Measurements from ENCODE around the gene NFS1.

DNA sequence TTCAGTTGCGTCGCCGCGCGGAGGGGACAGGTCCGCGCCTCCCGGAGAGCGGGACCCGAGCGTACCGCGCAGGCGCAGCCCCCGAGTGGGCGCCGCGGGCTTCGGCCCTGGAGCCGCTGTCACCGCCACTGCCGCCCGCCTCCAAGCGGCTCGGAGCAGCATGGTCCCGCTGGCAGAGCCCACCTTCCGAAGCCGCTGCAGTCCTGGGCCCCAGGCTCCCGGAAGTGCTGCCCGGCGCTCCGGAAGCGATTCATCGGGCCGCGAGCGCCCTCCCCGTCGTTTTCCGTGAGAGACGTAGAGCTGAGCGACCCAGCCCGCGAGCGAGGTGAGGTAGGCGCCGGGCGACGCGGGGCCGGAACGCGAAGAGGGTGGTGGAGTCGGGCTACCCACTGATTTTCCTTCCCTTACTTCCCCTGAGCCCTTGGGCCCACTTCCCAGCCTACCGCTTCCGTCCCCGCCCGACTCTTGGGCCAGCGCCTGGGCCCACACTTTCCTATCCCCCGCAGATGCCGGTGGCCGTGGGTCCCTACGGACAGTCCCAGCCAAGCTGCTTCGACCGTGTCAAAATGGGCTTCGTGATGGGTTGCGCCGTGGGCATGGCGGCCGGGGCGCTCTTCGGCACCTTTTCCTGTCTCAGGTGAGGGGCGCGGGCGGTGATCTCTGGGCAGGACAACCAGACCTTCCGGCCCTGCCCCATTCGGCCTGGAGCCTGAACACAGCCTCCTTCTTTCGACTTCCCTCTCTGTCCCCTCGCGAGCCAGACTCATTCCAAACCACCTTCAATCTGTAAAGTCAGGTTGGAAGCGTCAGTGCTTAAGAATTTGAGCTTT is at the start of gene NFS1, which contains the start of gene ROMO1:
- TF ChIP-seq POLR2A (IDR thresholded peaks at IDR 0.05) = no peak
- TF ChIP-seq, protein P1, sequence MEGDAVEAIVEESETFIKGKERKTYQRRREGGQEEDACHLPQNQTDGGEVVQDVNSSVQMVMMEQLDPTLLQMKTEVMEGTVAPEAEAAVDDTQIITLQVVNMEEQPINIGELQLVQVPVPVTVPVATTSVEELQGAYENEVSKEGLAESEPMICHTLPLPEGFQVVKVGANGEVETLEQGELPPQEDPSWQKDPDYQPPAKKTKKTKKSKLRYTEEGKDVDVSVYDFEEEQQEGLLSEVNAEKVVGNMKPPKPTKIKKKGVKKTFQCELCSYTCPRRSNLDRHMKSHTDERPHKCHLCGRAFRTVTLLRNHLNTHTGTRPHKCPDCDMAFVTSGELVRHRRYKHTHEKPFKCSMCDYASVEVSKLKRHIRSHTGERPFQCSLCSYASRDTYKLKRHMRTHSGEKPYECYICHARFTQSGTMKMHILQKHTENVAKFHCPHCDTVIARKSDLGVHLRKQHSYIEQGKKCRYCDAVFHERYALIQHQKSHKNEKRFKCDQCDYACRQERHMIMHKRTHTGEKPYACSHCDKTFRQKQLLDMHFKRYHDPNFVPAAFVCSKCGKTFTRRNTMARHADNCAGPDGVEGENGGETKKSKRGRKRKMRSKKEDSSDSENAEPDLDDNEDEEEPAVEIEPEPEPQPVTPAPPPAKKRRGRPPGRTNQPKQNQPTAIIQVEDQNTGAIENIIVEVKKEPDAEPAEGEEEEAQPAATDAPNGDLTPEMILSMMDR (IDR thresholded peaks at IDR 0.05) = peak in 2 of 3 experiments; percentile 26 to 46
